ENCODE measurements around the gene POU1F1.
"Not testable (repeated sequence)": the region's sequence is repeated elsewhere in the genome, so short reads cannot be mapped to it uniquely, and the experiment has no call there.

Gene POU1F1

DNA sequence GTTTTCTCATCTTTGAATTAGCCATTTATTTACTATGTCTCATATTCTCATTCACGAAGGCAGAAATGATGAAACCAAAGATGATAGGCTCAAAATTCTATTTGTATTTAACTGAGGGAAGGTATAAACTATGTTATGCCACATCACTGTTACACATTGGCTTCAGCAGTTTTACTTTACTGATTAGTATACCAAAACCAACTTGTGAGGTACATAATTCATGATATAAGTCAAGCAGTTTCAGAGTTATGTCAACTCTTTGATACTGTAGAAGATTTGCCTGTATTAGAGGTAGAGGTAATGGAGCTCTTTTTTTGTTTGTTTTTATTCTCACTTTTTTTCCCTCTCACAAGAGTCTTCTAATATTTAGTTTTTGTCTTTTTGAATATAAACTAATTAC, 26.4 kb downstream of the POU1F1 start:
- DNase-seq = no peak

DNA sequence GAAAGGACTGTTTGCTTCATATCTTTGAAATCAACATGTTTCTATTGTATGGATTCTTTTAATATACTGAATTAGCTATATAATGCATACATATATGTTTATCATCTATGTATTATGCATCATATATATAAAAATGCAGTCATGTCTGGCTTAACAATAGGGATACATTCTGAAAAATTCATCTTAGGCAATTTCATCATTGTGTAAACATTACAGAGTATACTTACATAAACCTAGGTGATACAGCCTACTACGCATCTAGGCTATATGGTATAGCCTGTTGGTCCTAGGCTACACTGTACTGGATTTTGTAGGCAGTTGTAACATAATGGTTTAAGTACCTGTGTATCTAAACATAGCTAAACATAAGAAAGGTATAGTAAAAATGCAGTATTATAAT, 27.6 kb downstream of the POU1F1 start:
- DNase-seq = no peak

DNA sequence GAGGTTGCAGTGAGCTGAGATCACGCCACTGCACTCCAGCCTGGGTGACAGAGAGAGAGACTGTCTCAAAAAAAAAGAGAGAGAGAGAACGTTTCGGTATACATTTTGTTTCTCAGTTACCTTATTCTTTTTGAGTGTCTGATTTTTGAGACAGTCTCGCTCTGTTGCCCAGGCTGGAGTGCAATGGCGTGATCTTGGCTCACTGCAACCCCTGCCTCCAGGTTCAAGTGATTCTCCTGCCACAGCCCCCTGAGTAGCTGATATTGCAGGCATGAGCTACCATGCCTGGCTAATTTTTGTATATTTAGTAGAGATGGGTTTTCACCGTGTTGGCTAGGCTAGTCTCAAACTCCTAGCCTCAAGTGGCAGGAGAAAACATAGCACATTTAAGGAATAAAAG, 28.2 kb downstream of the POU1F1 start:
- not testable (repeated sequence) for DNase-seq

DNA sequence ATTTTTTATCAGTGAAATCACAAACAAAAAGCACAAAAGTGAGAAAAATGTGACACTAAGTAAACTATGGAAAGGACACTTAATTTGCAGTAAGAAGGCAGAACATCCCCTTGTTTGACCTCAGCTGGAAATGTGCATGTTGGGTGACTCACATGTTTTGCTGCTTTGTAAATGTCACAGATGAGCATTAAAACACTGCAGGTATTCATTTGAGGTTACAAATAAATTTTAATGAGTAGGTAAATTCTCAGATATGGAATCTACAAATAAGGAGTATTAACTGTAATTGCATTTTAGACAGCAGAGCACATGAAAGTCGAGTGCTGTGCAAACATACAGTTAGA, 29.0 kb downstream of the POU1F1 start:
- DNase-seq = no peak

DNA sequence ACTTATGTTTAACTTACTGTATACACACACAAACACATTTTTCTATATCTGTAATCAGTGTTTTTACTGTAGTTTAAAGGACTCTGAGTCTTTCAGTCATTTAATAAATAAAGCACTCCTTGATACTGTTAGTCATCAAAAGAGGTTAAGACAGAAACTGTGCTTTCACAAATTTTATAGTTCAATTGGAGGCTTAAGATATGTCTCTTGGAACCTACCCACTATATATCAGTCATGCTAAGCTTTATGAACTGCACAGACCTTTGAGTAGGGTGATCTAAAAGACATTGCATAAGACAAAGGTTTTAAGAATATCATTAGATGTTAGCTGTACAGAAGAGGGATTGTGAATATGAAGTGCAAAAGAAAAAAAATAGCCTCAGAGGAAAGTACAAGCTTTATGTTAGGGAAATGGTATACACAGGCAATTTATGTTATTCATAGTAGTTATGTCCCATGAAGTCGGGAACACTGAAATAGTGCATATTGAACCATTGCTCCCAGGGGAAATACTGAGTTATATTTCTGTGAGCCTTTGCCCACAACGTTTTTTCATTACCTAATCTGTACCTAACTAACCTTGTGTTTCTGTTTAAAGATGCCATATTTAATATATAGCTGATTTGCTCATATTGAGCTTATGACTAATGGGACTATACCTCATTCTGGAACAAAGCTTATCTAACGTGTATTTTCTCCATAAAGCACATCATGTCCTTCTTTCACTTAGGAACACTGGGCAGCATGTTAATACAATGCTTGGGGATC, 29.5 kb downstream of the POU1F1 start:
- no peak for DNase-seq

DNA sequence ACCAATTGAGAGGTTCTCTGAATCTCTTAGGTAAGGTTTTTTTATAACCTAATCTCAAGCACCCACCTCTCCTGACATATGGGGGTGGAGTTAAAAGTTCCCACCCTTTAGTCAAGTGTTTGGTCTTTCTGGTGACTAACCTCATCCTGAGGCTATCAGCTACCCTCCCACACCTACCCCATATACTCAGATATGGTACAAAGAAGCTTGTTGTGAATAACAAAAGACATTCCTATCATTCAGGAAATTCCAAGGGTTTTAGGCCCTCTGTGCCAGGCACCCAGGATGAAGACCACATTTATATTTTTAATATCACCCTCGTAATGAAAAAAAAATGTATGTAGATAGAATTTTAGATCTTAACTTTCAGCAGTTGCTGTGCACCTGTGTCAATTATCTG, 40.3 kb downstream of the POU1F1 start:
- DNase-seq = no peak

DNA sequence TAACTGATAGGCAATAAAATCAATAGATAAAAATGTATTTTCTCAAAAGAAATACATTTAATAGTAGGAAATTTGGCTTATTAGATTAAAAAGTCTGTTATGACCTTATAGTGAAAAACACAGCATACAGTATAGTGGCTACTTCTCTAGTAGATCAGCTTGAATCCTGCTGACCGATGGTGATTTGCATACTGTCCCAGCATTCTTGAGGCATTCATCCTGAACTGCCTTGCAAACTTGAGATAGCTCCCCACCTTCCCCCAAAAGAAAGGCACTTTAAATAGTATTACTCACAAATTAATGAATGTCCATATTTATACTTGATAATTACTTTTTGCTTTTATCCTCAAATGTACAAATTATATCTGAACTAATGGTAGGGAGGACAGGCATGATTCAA, 42.6 kb downstream of the POU1F1 start:
- DNase-seq = no peak

DNA sequence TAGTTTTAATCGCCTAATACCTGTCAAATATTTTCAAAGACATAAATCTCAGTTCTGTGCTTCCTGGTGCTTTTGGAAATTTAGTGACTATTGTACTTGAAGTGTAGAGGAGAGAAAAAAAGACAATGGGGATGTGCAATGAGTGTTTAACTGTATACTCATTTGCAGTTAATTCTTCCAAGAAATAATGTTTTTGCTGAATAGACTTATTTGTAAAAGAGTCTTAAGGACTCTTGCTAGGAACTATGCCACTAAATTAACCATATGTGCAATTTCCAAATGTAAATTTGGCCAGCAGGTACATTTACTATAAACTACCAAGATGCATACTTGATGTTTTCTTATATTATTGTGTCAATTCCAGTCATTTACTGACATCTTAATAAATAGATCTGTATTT, 47.3 kb downstream of the POU1F1 start:
- no peak for DNase-seq

DNA sequence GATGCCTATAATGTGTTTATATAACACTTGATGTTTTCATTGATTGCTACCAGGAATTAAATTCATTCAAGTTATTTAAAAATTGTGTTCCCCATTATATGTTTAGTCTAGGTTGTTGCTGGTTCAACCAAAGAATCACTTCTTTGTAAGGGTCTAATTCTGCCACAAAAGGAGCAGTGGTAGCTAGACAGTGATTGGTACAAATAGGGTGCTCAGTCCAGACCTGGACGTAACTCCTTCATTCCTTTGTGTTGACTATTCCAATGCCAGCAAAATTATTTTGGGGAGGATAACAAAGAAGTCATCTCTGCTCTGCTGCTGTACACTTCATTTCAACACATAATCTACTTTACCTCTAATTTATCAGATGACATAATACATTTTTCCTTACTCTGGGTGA, 48.1 kb downstream of the POU1F1 start:
- DNase-seq = peak; percentile 54

DNA sequence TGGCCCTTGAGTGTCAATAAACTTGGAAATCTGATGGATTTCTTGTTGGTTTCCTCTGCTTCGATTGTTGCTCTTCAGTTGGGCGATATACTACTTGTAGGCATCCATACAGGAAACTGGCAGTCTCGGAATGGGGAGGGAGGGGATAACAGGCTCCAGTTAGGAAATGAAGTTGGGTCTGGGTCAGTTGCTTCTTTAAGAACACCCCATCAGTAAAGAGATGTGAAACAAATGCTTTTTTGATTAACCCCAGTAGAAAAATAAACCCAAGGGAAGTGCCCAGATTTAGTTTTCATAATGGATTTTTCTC, 48.6 kb downstream of the POU1F1 start:
- DNase-seq = no peak

DNA sequence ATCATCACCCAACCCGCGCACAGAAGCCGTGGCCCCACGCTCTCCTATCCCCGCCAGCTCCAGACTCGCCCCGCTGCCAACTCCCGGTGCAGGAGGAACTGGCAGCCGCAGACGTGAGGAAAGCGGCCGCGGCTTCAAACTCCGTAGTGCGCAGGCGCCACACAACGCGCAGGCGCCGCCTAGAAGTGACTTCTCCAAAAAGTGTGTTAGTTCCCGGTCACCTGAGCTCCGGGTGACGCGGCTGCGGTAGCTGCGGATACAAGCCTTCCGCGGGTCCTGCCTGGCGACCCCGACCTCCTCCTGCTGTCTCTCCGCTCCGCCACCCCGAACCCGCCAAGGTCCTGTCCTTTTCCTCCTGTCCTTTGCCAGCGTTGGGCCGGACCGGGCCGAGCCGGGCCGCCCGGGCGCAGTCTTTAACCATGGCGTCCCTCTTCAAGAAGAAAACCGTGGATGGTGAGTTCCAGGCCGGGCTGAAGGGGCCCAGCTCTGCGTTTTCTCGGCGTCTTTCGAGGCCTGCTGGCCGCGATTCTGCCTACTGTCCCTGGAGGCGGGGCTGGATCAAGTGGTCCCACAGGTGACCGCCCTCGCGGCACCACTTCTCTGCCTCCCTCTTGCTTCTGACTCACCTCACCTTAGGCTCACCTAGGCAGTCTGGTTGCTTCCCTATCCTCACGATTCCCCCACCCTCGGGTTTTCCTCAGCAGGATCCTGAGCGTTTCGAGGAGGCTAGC, 49.1 kb downstream of the POU1F1 start, which contains the start of gene CHMP2B:
CHMP2B (plus strand) TSS at position 206 of the 731 bp plus-strand sequence; CDS start at position 420, 214 bp downstream.
- DNase-seq = peak; percentile 91

DNA sequence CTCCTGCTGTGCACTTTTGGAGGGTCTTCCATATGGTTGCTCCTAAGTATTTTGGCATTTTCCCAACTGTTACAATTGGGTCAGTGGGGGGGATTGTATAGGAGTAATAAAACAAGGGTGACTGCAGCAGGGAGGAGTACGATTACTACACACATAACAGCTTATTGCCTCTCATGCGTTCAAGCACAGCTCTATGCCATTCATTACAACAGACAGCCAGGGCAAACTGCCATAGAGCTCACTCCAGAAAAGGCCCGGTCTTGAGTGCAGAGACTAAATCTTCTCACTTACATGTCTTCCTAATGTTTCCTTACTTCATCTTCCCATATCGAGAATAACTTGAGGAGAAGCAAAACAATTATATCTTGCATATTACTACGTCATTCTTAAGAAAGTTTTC, 50.7 kb downstream of the POU1F1 start:
- no peak for DNase-seq

DNA sequence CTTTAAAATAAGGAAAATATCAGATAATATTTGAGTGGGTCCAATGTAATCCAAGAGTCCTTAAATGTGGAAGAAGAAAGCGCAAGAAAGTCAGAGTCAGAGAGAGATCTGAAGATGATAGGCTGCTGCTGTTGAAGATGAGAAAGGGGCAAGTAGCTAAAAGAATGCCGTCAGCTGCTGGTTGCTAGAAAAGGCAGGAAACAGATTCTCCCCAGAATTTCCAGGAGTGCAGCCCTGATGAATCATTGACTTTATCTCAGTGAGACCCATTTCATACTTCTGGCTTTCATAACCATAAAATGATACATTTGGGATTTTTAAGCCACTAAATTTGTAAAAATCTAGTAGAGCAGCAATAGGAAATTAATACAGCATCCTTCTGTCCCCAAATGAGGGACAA, 56.8 kb downstream of the POU1F1 start:
- DNase-seq = peak; percentile 21

DNA sequence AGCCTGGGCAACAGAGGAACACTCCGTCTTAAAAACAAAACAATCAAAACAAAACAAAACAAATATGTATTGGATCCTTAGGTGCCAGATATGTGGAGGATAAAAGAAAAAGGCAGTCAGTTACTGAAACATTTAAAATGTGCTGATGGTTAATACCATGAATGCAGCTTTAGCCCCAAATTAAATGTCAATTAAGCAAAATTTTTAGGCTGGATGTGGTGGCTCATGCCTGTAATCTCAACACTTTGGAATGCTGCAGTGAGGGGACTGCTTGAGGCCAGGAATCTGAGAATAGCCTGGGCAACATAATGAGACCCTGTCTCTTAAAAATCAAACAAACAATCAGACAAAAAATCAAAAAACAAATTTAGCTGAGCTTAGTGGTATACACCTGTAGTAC, 57.8 kb downstream of the POU1F1 start:
- peak; percentile 38 for DNase-seq

Measured in fibroblast of skin of right biceps (primary cell).